Measurements from ENCODE around the gene GJA1.

Gene GJA1

GRCh38 chr6:121482004-121482693 is 46.7 kb downstream of the GJA1 start:
- Histone ChIP-seq H3K4me2 (ENCODE audit: low read depth, low read length, poor library complexity, severe bottlenecking) (no peak overlapping the region), H3F3A (ENCODE audit: insufficient read depth) (no peaks in the 10 kb centered on the region), H4K20me1 (ENCODE audit: low read depth, low read length) (no peaks in the 10 kb centered on the region), H3K9ac (ENCODE audit: low read length) (no peak overlapping the region), H3K4me3 (ENCODE audit: insufficient read depth, low read length, poor library complexity, severe bottlenecking) (no peak overlapping the region), H3K36me3 (ENCODE audit: low read length) (no peaks in the 10 kb centered on the region), H3K27ac (ENCODE audit: low read depth, low read length) (no peak overlapping the region), H3K79me2 (ENCODE audit: insufficient read depth, low read length) (no peaks in the 10 kb centered on the region), H3K9me2 (replicated peaks; ENCODE audit: insufficient read depth, low read length) (no peaks in the 10 kb centered on the region), H3K9me3 (ENCODE audit: insufficient read depth, low read length) (no peaks in the 10 kb centered on the region), H3K27me3 (ENCODE audit: low read length) (no peaks in the 10 kb centered on the region), H2AFZ (ENCODE audit: low read depth, low read length, severe bottlenecking) (no peak overlapping the region)
- no peak for TF ChIP-seq EZH2phosphoT487 (conservative IDR thresholded peaks at IDR 0.05; ENCODE audit: low read length)
- no peak for TF ChIP-seq CTCF (IDR thresholded peaks at IDR 0.05; ENCODE audit: insufficient read depth, low read length, poor library complexity, severe bottlenecking)

GRCh38 chr6:121482751-121483150 is 47.3 kb downstream of the GJA1 start:
- Histone ChIP-seq H3K79me2 (ENCODE audit: insufficient read depth, low read length) (no peaks in the 10 kb centered on the region), H3K9ac (ENCODE audit: low read length) (no peak overlapping the region), H3K4me2 (ENCODE audit: low read depth, low read length, poor library complexity, severe bottlenecking) (no peak overlapping the region), H2AFZ (ENCODE audit: low read depth, low read length, severe bottlenecking) (no peak overlapping the region), H3K27ac (ENCODE audit: low read depth, low read length) (no peak overlapping the region), H3K4me3 (ENCODE audit: insufficient read depth, low read length, poor library complexity, severe bottlenecking) (no peak overlapping the region), H3K9me3 (ENCODE audit: insufficient read depth, low read length) (no peaks in the 10 kb centered on the region), H3K9me2 (replicated peaks; ENCODE audit: insufficient read depth, low read length) (no peaks in the 10 kb centered on the region), H3K27me3 (ENCODE audit: low read length) (no peaks in the 10 kb centered on the region), H3F3A (ENCODE audit: insufficient read depth) (no peaks in the 10 kb centered on the region), H4K20me1 (ENCODE audit: low read depth, low read length) (no peaks in the 10 kb centered on the region), H3K36me3 (ENCODE audit: low read length) (no peaks in the 10 kb centered on the region)
- TF ChIP-seq CTCF (IDR thresholded peaks at IDR 0.05; ENCODE audit: insufficient read depth, low read length, poor library complexity, severe bottlenecking) (no peak), EZH2phosphoT487 (conservative IDR thresholded peaks at IDR 0.05; ENCODE audit: low read length) (no peak)

- Histone ChIP-seq H3K4me2 (ENCODE audit: low read depth, low read length, poor library complexity, severe bottlenecking) (no peak overlapping the region), H3K79me2 (ENCODE audit: insufficient read depth, low read length) (no peaks in the 10 kb centered on the region), H3K9me3 (ENCODE audit: insufficient read depth, low read length) (no peaks in the 10 kb centered on the region), H2AFZ (ENCODE audit: low read depth, low read length, severe bottlenecking) (no peak overlapping the region), H3K4me3 (ENCODE audit: insufficient read depth, low read length, poor library complexity, severe bottlenecking) (no peak overlapping the region), H3K9ac (ENCODE audit: low read length) (no peak overlapping the region), H3K9me2 (replicated peaks; ENCODE audit: insufficient read depth, low read length) (no peaks in the 10 kb centered on the region), H3F3A (ENCODE audit: insufficient read depth) (no peaks in the 10 kb centered on the region), H3K27ac (ENCODE audit: low read depth, low read length) (no peak overlapping the region), H3K27me3 (ENCODE audit: low read length) (no peaks in the 10 kb centered on the region), H3K36me3 (ENCODE audit: low read length) (no peaks in the 10 kb centered on the region), H4K20me1 (ENCODE audit: low read depth, low read length) (no peaks in the 10 kb centered on the region)
- TF ChIP-seq EZH2phosphoT487 (conservative IDR thresholded peaks at IDR 0.05; ENCODE audit: low read length), result no peak
- TF ChIP-seq CTCF (IDR thresholded peaks at IDR 0.05; ENCODE audit: insufficient read depth, low read length, poor library complexity, severe bottlenecking), result no peak
Measured at GRCh38 chr6:121485359-121485811, 49.9 kb downstream of the GJA1 start.
